ENCODE results near the gene PGM2L1.

DNA sequence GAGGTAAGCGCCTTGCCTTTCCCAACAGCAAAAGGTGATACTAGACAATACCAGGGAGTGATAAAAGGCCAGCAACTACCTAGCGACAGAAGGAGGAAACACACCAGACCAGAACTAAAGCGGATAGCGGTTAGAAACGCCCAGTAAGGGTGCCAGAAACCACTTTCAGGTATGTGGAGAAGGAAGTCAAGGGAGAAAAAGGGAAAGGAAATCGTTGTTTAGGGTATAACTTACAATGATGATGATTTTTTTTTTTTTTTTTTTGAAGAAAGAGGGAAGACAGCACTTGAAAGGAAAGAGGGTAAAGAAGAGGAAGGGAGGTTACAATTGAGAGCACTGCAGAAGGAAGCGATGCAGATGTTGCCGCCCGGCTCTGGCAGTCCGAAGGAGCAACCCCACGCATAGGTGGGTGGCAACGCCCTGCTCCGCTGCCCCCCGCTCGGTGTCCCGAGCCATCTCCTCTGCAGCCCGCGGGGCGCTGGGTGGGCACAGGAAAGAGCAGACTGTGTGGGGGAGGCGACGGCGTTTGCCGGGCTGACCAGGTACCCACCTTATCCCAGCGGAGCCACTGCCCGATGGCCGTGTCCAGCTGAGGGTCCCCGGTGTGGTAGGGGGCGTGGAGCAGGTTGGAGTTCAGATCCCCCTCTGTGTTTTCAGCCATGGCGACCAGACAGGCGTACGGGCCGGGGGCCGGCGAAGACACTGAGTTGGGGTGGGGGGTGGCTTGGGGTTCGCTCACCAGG lies 561 bp downstream of the PGM2L1 start:
- TF ChIP-seq TCF12 (IDR thresholded peaks at IDR 0.05; ENCODE audit: low read depth) (no peak), RAD21 (IDR thresholded peaks at IDR 0.05; ENCODE audit: low read depth) (no peak), FOXM1 (IDR thresholded peaks at IDR 0.05; ENCODE audit: borderline replicate concordance, low read depth) (no peak), EGR1 (IDR thresholded peaks at IDR 0.05) (no peak), EP300 (IDR thresholded peaks at IDR 0.05; ENCODE audit: borderline replicate concordance) (no peak), MAX (IDR thresholded peaks at IDR 0.05) (no peak), YY1 (IDR thresholded peaks at IDR 0.05; ENCODE audit: low read depth) (no peak), TAF1 (IDR thresholded peaks at IDR 0.05; ENCODE audit: low read depth) (no peak), CEBPB (IDR thresholded peaks at IDR 0.05) (no peak)
- TF ChIP-seq, protein P1, sequence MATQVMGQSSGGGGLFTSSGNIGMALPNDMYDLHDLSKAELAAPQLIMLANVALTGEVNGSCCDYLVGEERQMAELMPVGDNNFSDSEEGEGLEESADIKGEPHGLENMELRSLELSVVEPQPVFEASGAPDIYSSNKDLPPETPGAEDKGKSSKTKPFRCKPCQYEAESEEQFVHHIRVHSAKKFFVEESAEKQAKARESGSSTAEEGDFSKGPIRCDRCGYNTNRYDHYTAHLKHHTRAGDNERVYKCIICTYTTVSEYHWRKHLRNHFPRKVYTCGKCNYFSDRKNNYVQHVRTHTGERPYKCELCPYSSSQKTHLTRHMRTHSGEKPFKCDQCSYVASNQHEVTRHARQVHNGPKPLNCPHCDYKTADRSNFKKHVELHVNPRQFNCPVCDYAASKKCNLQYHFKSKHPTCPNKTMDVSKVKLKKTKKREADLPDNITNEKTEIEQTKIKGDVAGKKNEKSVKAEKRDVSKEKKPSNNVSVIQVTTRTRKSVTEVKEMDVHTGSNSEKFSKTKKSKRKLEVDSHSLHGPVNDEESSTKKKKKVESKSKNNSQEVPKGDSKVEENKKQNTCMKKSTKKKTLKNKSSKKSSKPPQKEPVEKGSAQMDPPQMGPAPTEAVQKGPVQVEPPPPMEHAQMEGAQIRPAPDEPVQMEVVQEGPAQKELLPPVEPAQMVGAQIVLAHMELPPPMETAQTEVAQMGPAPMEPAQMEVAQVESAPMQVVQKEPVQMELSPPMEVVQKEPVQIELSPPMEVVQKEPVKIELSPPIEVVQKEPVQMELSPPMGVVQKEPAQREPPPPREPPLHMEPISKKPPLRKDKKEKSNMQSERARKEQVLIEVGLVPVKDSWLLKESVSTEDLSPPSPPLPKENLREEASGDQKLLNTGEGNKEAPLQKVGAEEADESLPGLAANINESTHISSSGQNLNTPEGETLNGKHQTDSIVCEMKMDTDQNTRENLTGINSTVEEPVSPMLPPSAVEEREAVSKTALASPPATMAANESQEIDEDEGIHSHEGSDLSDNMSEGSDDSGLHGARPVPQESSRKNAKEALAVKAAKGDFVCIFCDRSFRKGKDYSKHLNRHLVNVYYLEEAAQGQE (IDR thresholded peaks at IDR 0.05; ENCODE audit: low read depth), result no peak
